LHCN-M2 (cell line): Measurements from ENCODE around the gene SLC49A3. TPM values are rescaled to one million over a fixed set of nuclear protein-coding genes. Genes with fewer than 3 reads are reported as not detected.
"Not testable (repeated sequence)": the region's sequence is repeated elsewhere in the genome, so short reads cannot be mapped to it uniquely, and the experiment has no call there.

Experiments
- DNase-seq: peaks from one replicate; pipeline ENCODE4 v3.0.0-alpha.2; 2012; ENCODE audit warnings: low read depth
- total RNA-seq: library from RNA; depleted of rRNA; stranded (reverse); fragments of >200 nt; gene quantifications from 2 replicates; pipeline ENCODE4 v1.2.3, GENCODE V29; 2014

Gene SLC49A3
- total RNA-seq, 1 experiment from 2014 or later = 0.17 TPM

DNA sequence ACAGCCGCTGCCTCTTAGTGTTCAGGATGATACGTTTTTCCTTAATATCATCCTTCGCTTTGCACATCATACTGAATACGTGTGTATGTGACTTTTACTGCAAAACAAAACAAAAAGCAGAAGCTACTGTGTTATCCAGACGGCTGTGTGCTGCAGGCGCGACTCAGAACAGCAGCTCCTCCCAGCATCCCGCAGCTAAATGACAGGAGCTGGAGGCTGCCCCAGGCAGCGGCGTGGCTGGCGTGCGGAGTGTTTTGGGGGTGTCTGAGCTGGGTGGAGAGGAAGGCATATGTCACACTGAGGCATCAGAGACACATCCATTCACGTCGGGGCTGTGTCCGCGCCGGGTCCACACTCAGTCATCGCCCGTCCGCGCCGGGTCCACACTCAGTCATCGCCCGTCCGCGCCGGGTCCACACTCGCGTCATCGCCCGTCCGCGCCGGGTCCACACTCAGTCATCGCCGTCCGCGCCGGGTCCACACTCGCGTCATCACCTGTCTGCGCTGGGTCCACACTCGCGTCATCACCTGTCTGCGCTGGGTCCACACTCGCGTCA lies 33.3 kb upstream of the SLC49A3 start:
- DNase-seq = no peak

DNA sequence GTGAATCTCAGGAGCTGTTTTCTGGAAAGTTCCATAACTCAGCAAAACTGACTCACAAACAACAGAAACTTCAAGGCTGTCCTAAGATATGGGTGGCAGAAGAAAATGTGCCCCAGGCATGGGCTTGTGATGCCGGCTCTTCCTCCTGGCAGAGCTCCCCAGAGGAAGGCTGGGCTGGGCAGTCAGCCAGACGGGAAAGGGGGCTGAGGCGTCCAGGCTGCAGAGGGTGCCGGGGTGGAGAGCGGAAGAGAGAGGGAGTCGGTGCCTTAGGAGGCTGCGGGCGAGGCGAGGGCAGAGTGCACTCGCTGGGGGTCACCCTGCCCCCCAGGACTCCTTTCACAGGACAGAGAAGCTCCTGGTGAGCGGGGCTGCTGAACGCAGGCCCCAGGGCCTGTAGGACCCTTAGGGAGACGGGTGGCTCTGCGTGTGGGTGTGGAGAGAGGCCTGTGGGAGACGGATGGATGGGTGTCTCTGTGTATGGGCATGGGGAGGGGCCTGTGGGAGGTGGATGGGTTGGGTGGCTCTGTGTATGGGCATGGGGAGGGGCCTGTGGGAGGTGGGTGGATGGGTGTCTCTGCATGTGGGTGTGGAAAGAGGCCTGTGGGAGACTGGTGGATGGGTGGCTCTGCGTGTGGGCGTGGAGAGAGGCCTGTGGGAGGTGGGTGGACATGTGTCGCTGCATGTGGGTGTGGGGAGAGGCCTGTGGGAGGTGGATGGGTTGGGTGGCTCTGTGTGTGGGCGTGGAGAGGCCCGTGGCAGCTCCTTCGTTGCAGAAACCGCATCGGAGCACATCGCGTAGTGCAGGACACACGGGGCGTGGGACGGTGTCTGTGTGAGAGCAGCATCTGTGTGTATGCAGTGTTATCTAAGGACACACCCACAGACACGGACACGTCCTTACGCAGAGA lies 32.6 kb upstream of the SLC49A3 start:
- DNase-seq = no peak

DNA sequence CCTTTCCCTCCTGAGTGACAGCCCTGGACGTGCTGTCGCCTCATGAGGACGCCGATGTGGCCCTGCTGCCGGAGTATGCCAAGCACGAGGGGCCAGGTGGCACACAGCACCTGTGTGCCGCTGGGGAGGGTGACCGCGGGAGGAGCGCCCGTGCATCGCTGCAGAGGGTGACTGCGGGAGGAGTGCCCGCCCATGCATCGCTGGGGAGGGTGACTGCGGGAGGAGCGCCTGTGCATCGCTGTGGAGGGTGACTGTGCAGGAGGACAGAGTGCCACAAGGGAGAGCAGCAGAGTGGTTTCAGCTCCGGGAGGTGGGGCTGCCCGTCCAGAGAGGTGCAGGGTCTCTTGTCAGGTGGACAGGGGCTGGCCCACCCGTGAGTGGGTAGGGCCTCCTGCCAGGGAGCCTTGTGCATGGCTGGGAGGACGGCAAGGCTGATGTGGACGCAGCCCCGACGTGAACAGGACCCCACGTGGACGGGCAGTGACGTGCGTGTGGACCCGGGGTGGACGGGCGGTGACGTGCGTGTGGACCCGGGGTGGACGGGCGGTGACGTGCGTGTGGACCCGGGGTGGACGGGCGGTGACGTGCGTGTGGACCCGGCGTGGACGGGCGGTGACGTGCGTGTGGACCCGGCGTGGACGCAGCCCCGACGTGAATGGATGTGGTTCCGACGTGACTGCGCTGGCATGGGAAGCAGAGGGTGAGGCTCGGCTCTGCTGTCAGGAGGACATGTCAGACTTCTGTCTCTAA lies 31.3 kb upstream of the SLC49A3 start:
- DNase-seq = no peak

DNA sequence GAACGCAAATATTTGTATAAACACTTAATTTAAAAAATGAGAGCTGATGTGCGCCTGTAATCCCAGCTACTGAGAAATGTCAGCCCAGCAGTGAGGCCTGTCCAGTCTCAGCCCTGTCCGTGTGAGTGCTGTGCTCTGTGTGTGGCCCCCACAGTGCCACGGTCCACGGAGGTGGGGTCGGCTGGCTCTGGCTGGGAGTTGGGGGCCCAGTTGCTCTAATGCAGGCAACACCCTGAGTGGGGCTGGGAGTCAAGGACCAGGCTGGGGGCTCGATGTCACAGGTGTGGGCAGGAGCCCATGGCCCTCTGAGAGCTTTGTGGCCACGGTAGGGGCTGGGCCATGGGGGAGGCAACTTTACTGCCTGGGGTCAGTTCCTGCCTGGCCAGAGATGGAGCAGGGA lies 29.5 kb upstream of the SLC49A3 start:
- no peak for DNase-seq

DNA sequence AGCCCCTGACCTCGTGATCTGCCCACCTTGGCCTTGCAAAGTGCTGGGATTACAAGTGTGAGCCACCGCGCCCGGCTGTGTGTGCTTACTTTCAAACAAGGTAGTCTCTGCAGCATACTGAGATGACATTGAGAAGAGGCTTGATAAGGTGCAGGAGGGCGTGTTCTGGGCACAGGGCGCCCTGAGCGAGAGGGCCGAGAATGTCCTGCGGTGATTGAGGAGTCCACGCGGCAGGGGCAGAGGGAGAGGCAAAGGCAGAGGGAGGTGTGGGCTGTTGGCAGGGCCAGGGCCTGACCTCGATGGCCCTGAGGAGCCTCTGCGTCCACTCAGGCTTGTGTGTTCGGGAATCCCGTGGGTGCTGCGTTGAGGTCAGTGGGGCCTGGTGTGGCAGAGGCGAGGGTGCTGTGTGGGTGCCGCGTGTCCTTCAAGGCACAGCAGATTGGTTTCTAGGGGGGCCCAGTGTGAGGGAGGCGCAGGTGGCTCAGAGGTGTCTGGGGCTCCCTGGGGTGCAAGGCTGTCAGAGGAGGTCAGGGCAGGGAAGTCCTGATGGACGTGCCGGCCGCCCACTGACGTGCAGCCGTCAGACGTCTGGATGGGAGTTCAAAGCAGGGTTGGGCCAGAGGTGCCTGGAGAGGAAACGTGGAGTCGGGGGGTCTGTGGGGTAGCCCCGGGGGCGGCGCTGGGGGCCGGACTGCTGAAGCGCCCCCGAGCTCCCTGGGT lies 28.8 kb upstream of the SLC49A3 start:
- no peak for DNase-seq

DNA sequence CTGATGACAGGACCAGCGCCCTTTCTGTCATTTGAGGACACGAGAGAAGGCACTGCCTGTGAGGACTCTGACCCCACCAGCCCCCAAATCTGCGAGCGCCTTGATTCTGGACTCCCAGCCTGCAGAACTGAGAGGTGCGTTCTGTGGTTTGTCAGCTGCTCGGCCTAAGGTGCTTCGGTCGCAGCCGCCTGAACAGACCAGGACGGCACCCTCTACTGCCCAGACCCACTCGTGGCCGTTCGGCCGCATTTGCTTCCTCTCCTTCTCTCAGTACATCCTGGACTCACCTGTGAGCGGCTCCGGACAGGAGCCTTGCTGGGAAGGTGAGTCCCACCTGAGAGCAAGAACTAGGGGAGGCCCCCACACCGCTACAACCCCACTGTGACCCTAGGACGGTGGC lies 25.1 kb upstream of the SLC49A3 start:
- no peak for DNase-seq

DNA sequence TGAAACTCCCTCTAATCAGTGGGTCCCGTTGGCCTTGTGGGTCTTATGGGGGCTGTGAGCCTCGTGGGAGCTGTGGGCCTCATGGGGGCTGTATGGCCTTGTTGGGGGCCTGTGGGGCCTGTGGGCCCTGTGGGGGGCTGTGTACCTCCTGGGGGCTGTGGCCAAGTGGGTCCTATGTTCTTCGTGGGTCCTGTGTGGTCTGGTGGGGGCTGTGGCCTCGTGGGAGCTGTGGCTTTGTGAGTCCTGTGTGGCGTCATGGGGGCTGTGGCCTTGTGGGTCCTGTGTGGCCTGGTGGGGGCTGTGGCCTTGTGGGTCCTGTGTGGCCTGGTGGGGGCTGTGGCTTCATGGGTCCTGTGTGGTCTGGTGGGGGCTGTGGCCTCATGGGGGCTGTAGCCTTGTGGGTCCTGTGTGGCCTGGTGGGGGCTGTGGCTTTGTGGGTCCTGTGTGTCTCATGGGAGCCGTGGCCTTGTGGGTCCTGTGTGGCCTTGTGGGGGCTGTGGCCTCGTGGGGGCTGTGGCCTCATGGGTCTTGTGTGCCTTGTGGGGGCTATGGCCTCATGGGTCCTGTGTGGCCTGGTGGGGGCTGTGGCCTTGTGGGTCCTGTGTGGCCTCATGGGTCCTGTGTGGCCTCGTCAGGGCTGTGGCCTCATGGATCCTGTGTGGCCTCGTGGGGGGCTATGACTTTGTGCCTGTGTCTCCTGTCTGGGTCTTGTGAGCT lies 24.1 kb upstream of the SLC49A3 start:
- DNase-seq = no peak

DNA sequence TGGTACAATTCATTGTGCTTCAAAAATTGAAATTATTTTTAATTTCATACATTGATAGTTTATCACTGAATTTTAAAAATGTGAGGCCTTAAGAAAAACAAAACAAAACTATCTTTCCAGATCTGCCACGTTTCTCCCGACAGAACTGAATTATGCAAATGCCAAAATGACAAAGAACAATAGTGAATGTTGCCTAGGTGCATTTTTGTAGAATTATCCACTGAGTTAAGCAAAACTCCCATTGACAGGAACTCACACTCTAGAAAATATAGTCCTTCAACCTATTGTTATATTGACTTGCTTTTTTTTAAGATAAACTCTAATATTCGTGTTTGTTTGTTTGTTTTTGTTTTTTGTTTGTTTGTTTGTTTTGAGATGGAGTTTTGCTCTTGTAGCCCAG lies 23.1 kb upstream of the SLC49A3 start:
- no peak for DNase-seq

DNA sequence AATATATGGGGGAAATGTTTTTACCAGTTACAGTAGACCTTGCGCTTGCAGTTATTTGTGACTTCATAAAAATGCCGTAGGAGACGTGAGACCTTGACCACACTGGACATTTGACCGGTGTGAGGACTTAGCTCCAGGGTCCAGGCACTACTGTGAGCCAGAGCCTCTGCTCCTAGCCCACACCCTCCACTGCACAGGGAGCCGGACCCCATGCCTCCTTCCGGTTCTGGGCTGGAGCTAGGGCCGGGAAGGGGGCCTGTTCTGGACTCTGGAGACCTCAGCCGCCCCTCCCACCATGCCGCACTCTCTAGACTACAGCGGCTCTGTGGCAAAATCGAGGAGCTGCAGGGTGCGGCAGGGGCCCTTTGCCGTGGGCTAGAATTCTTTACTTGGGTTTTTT lies 22.0 kb upstream of the SLC49A3 start:
- no peak for DNase-seq

DNA sequence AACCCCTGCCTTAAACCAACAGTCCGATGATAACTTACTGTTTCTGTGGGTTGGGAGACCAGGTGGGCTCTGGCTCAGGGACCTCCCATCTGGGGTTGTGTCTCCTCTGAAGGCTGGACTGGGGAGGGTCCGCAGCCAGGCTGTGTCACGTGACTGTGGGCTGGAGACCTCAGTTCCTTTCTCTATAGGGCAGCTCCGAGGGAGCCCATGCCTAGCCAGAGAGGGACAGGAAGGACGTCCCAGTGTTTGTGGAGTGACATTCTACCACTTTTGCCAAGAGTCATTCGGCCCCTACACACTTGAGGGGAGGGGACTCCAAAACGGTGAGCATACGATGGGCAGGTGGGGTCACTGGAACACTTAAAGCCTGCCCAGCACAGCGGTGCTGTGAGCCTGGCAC lies 21.2 kb upstream of the SLC49A3 start:
- DNase-seq = no peak

DNA sequence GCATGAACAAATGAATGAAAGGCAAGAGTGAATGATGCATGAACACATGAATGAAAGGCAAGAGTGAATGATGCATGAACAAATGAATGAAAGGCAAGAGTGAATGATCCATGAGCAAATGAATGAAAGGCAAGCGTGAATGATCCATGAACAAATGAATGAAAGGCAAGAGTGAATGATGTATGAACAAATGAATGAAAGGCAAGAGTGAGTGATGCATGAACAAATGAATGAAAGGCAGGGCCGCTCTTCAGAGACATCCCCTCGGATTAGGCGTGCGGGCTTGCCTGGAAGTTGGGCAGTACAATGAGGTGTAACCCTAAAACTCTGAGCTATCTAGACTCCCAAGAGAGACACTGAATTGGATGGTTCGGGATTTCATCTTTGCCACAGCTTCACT lies 20.4 kb upstream of the SLC49A3 start:
- DNase-seq = no peak

DNA sequence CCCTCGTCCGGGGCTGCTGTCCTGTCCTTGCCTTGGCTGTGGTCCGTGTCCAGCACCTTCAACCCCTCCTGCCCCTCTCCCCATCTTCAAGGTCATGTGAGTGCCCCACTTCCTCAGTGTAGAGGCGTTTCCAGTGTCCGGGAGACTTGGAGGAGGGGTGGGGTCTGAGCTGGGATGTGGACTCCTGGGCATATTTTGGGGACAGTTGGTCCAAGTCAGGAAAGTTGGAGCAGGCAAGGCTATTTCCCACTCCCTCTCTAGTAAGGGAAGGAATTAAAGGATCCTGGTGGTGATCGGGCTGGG lies 19.6 kb upstream of the SLC49A3 start:
- DNase-seq = no peak

DNA sequence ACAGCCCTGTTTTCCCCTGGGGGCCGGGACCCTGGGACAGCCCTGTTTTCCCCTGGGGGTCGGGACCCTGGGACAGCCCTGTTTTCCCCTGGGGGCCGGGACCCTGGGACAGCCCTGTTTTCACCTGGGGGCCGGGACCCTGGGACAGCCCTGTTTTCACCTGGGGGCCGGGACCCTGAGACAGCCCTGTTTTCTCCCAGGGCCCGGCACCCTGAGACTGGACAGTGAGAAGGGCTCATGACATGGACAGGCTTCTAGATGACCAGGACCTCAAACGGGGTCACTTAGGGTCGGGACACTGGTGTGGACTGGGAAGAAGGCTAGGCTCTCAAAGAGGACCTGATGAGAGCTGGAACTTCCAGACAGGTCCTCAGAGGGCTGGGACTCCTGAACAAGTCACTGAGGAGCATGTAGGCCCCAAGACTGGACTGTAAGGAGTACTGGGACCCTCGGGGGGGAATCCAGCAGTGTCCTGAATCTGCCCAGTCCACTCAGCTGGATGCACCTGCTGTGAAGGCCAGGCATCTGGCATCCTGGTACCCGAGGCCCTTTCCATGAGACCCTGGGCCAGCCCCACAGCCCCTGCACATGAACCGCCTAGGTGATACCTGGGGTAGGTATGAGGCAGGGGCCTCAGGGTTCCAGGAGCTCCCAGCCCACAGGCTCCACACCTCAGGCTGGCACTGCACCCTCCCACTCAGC lies 19.1 kb upstream of the SLC49A3 start:
- DNase-seq = no peak

DNA sequence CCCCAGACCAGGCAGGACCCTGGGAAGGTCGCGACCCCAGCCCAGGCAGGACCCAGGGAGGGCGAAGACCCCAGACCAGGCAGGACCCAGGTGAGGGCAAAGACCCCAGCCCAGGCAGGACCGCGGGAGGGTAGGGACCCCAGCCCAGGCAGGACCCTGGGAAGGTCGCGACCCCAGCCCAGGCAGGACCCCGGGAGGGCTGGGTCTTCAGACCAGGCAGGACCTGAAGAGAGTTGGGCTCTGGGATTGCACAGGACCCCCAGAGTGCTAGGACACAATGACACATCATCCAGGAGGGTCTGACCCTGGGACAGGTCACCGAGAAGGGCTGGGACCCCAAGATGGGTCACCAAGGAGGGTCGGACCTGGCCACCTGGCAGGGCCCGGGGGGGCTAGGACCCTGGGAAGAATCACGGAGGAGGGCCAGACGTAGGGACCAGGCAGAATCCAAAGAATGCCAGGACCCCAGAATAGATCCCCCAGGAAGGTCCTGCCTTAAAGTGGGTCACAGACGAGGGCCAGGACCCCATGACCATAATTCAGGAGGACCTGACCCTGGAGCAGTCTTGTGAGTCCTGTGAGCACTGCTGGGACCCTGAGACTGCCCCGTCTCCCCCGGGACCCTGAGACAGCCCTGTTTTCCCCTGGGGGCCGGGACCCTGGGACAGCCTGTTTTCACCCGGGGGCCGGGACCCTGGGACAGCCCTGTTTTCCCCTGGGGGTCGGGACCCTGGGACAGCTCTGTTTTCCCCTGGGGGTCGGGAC lies 18.1 kb upstream of the SLC49A3 start:
- no peak for DNase-seq

DNA sequence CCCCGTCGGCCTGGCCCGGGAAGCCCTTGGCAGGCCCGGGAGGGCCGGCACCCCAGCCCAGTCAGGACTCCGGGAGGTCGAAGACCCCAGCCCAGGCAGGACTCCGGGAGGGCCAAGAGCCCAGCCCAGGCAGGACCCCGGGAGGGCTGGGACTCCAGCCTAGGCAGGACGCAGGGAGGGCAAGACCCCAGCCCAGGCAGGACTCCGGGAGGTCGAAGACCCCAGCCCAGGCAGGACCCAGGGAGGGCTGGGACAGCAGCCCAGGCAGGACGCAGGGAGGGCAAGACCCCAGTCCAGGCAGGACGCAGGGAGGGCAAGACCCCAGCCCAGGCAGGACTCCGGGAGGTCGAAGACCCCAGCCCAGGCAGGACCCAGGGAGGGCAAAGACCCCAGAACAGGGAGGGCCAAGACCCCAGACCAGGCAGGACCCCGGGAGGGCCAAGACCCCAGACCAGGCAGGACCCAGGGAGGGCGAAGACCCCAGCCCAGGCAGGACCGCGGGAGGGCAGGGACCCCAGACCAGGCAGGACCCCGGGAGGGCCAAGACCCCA lies 17.2 kb upstream of the SLC49A3 start:
- DNase-seq = not testable (repeated sequence)

DNA sequence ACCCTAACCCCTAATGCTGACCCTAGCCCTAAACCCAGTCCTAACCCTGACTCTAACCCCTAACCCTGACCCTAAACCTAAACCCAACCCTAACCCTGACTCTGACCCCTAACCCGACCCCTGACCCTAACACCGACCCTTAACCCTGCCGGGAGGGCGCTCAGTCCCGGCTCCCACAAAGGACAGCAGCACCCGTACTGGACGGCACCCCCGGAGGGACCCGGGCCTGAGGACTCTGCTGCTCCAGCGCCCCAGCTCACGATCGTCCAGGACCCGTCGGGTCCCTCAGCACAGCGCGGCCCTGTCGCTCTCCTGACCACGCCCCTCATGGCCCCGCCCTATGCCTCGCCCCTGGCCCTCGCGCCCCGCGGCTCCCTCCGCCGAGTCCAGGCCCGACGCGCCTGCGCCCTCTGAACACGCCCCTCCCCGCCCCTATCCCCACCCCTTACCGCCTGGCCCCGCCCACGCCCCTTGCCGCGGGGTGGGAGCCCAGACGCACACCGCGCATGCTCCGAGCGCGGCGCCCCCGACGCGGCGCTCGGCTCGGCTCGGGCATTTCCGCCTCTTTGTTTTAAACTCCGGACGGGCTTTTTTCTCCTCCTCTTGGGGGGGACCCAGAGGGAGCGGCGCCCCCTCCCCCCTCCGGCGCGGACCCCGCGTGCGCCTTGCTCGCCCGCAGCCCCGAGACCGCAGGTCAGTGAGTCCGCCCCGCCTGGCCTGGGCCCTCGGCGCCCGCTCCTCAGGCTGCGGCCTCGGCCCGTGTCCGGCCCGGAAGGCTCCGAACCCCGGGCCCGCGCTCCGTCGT lies 16.5 kb upstream of the SLC49A3 start, which contains the start of gene PCGF3:
Gene PCGF3, plus strand, starts transcription at position 555 of the 805 bp plus-strand sequence. CDS start 27,849 bp downstream, outside the sequence.
- DNase-seq = peak; percentile 90

DNA sequence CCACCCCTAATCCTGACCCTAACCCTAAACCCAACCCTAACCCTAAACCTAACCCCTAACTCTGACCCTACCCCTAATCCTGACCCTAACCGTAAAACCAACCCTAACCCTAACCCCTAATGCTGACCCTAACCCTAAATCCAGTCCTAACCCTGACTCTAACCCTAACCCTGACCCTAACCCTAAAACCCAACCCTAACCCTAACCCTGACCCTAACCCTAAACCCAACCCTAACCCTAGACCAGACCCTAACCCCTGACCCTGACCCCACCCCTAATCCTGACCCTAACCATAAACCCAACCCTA lies 16.0 kb upstream of the SLC49A3 start:
- DNase-seq = no peak

DNA sequence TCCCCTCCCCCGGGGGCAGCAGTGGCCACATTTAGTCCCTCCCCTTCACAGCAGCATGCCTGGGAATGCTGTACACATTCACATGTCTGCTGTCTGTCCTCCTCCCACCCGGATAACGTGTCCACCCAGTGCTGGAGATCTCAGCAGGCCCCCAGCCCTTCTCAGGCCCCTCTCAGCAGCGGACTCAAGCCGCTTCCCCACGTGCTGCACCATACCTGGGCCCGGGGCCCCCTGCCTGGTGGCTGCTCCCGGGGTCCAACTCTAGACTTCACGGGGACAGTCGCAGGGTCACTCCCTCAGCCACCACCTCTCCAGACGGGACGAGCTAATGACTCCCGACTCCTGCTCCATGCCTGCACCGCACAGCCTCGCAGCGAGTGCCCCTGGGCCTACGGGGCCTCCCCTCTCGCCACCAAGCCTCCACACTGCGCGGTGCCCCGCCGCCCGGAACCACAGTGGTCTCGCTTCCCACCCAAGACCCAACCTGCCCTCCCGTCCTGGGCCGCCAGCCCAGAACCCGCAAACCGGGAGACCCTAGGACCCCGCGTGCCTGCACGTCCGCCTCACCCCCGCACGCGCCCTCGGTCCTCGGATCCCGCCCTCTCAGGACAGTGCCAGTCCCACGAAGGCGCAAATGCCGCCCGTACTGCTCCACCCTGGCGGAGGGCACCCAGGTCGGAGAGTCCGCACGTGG lies 15.4 kb upstream of the SLC49A3 start:
- no peak for DNase-seq
